Rectal smooth muscle tissue (tissue), 1 donor: ENCODE results near the gene SHISA4.
"Not testable (repeated sequence)": the region's sequence is repeated elsewhere in the genome, so short reads cannot be mapped to it uniquely, and the experiment has no call there.

Experiments
- H3K27ac ChIP-seq: one replicate; pipeline ENCODE4 v1.7.0; 2013; ENCODE audit warnings: low read depth, low read length, inconsistent platforms
- H3K27me3 ChIP-seq: one replicate; pipeline ENCODE4 v1.7.0; 2013; ENCODE audit warnings: low read length; ENCODE audit not compliant: control insufficient read depth, insufficient read depth
- H3K36me3 ChIP-seq: one replicate; pipeline ENCODE4 v1.7.0; 2013; ENCODE audit warnings: low read length; ENCODE audit not compliant: control insufficient read depth, insufficient read depth
- H3K4me1 ChIP-seq: one replicate; pipeline ENCODE4 v1.7.0; 2013; ENCODE audit warnings: low read length; ENCODE audit not compliant: control insufficient read depth, insufficient read depth
- H3K4me3 ChIP-seq: one replicate; pipeline ENCODE4 v1.7.0; 2013; ENCODE audit warnings: low read length
- H3K9ac ChIP-seq: one replicate; pipeline ENCODE4 v1.7.0; 2013; ENCODE audit warnings: low read length

Gene SHISA4

DNA sequence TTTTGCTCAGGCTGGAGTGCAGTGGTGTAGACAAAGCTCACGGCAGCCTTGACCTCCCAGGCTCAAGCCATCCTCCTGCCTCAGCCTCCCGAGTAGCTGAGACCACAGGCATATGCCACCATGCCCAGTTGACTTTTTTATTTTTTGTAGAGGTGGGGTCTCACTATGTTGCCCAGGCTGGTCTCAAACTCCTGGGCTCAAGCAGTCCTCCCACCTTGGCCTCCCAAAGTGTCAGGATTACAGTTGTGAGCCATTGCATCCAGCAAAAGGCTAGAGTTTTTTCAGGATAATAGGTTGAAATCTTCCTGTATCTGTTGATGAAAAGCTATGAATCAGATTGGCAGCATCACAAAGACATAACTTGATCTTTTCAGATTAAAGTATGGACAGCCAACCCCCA lies 32.0 kb upstream of the SHISA4 start:
- not testable (repeated sequence) for H3K27ac ChIP-seq, H3K4me3 ChIP-seq, H3K4me1 ChIP-seq, H3K27me3 ChIP-seq, H3K9ac ChIP-seq
- H3K36me3 ChIP-seq: peaks cover 17% of the 10 kb centered on the region

DNA sequence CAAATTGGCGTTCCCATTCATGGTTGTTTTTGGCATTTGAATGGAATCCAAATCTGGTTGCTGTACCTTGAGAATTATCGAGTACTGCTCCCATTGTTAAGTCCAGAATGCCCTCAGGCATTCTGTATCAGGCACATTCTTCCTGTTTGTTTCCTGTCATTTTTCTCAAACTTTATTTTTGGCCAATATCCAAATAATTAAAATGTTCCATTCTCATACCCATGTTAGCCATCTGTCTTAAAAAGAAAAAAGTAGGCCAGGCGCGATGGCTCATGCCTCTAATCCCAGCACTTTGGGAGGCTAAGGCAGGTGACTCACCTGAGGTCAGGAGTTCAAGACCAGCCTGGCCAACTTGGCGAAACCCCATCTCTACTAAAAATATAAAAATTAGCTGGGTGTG lies 29.3 kb upstream of the SHISA4 start:
- Histone ChIP-seq H3K27me3 (no peaks in the 10 kb centered on the region), H3K4me1 (no peaks in the 10 kb centered on the region), H3K4me3 (no peak overlapping the region), H3K36me3 (peaks cover 14% of the 10 kb centered on the region), H3K9ac (no peak overlapping the region), H3K27ac (no peak overlapping the region)

- Histone ChIP-seq H3K4me3 (no peak overlapping the region), H3K27me3 (no peaks in the 10 kb centered on the region), H3K36me3 (peaks cover 11% of the 10 kb centered on the region), H3K9ac (no peak overlapping the region), H3K27ac (no peak overlapping the region), H3K4me1 (no peaks in the 10 kb centered on the region)
Observed at GRCh38 chr1:201861448-201861847, 27.2 kb upstream of the SHISA4 start.

- no peaks in the 10 kb centered on the region for H3K27me3 ChIP-seq
- H3K9ac ChIP-seq: no peak overlapping the region
- H3K4me1 ChIP-seq: no peaks in the 10 kb centered on the region
- peaks cover 38% of the 10 kb centered on the region for H3K36me3 ChIP-seq
- H3K4me3 ChIP-seq: no peak overlapping the region
- no peak overlapping the region for H3K27ac ChIP-seq
Observed at GRCh38 chr1:201870397-201870796, 18.3 kb upstream of the SHISA4 start.

DNA sequence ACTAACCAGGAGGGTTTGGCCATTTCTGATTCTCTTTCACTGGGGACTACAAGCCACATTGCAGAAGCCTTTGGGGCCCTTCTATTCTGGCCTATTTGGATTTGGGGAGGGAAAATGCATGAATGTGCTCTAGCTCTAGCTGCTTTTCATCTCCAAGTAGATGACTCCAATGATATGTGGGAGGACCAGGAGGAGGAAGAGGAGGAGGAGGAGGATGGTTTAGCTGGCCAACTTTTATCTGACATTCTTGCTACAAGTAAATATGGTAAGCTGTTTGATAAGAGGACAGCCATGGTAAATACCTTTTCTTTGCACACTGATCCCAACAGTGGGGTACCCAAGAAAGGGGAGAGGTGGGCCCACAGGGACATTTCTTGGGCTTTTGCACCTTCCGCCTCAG lies 14.0 kb upstream of the SHISA4 start:
- H3K27ac ChIP-seq: no peak overlapping the region
- H3K4me3 ChIP-seq: no peak overlapping the region
- H3K9ac ChIP-seq: no peak overlapping the region
- H3K4me1 ChIP-seq: peaks cover 4% of the 10 kb centered on the region
- H3K36me3 ChIP-seq: peaks cover 25% of the 10 kb centered on the region
- no peaks in the 10 kb centered on the region for H3K27me3 ChIP-seq

DNA sequence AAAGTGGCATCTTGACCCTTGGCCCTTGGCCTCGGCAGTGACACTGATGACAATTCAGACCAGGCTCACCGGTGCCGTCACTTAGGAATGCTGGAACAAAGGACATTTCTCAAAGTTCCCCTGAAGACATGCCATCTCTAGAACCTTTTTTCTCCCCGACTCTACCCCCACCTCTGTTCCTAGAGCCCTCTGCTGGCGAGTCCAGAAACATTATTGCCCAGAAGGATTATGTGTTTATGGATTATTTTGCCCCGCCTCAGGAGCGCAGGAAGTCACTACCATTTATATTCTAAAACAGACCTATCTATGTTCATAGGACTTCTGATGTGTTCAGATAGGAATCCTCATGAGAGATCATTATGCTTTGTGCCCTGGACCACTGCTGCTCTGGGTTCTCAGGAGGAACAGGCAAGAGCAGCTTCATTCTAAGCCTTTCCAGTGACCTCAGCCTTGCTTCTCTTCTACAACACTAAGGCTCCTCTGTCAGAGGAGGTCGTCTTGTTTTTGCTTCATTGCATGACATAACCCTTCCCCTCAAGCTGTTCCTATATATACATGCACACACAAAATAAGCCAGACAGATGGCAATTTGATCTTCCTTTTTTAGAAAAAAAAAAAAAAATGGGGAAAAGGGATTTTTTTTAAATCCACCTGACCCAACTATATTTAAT lies 12.4 kb upstream of the SHISA4 start:
- Histone ChIP-seq H3K4me1 (peaks cover 4% of the 10 kb centered on the region), H3K27ac (no peak overlapping the region), H3K36me3 (peaks cover 16% of the 10 kb centered on the region), H3K27me3 (no peaks in the 10 kb centered on the region), H3K9ac (no peak overlapping the region), H3K4me3 (no peak overlapping the region)

GRCh38 chr1:201877877-201878401 lies 10.8 kb upstream of the SHISA4 start:
- Histone ChIP-seq H3K27me3 (no peaks in the 10 kb centered on the region), H3K9ac (no peak overlapping the region), H3K36me3 (peaks cover 5% of the 10 kb centered on the region), H3K4me3 (no peak overlapping the region), H3K4me1 (peaks cover 4% of the 10 kb centered on the region), H3K27ac (no peak overlapping the region)

DNA sequence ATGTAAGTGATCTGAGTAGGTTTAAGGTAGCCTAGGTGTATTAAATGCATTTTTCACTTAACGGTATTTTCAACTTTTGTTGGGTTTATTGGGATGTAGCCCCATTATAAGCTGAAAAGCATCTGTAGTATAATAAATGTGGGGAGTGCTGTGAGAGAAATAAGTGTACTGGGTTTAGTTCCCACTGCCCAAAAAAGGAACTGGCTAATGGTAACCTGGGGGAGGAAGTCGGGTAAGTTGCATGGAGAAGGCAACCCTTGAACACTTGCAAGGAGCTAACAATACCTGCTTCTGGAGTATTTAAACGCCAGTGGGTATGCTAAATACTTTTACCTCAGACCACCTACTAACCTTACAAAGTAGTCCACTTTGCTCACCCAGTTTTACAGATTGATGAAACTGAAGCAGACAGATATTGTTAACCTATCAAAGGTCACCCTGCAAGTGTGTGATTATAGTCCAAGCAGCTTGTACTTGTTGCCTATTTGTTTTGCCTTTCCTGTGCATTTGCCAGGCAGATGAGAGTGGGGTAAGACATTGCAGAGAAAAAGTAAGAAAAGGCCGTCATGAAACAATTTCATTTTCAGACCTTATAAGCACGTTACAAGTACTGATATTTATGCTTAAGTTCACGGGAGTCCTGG lies 7.6 kb upstream of the SHISA4 start:
- Histone ChIP-seq H3K9ac (no peak overlapping the region), H3K4me1 (peaks cover 8% of the 10 kb centered on the region), H3K36me3 (no peaks in the 10 kb centered on the region), H3K4me3 (no peak overlapping the region), H3K27me3 (no peaks in the 10 kb centered on the region), H3K27ac (no peak overlapping the region)

DNA sequence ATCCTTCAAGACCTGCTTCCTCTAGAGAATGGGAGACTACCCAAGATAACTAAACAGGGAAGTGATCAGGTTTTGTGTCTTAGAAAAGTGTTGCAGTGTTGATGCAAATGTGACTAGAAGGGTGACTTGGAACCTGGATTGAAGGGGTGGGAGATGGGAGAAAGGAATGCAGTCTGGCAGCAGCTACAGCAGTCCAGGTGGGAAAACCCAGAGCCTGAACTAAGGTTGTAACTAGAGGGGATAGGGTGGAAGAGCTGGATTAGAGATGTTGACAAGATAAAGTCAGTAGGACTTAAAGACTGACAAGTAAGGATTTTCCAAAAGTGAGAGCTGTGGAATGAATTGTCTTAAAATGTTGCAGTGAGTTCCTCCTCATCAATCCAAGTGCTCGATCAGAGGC lies 7.1 kb upstream of the SHISA4 start:
- Histone ChIP-seq H3K4me3 (no peak overlapping the region), H3K9ac (no peak overlapping the region), H3K27ac (no peak overlapping the region), H3K4me1 (peaks cover 8% of the 10 kb centered on the region), H3K27me3 (no peaks in the 10 kb centered on the region), H3K36me3 (no peaks in the 10 kb centered on the region)

DNA sequence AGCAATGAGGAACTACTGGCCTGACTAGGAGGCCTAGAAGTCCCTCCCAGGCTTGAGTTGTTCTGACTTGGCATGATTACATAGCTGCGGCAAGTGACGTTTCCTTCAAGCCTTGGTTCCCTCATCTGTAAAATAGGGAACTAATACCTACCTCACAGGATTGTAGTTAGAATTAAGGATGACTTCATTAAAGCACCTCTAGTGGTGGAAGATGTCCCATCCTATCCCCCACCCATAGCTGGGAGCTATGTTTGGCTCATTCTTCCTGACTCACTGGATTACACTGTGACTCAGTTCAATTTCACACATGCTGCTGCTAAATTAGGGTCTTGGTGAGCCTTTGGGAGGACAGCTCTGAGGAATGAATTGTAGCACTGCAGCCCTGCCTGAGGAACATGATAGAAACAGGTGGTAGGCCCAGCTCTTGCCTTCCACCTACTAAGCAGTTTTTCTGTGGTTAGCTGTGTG lies 6.0 kb upstream of the SHISA4 start:
- no peaks in the 10 kb centered on the region for H3K27me3 ChIP-seq
- H3K36me3 ChIP-seq: no peaks in the 10 kb centered on the region
- no peak overlapping the region for H3K4me3 ChIP-seq
- no peak overlapping the region for H3K27ac ChIP-seq
- H3K9ac ChIP-seq: no peak overlapping the region
- H3K4me1 ChIP-seq: peaks cover 8% of the 10 kb centered on the region

GRCh38 chr1:201883266-201883665 lies 5.4 kb upstream of the SHISA4 start:
- Histone ChIP-seq H3K4me1 (peaks cover 4% of the 10 kb centered on the region), H3K27ac (no peak overlapping the region), H3K36me3 (no peaks in the 10 kb centered on the region), H3K27me3 (no peaks in the 10 kb centered on the region), H3K4me3 (no peak overlapping the region), H3K9ac (no peak overlapping the region)

GRCh38 chr1:201883786-201884185 lies 4.9 kb upstream of the SHISA4 start:
- H3K9ac ChIP-seq: no peak overlapping the region
- no peaks in the 10 kb centered on the region for H3K27me3 ChIP-seq
- no peak overlapping the region for H3K27ac ChIP-seq
- H3K4me1 ChIP-seq: peaks cover 4% of the 10 kb centered on the region
- no peaks in the 10 kb centered on the region for H3K36me3 ChIP-seq
- no peak overlapping the region for H3K4me3 ChIP-seq

GRCh38 chr1:201884425-201884824 lies 4.3 kb upstream of the SHISA4 start:
- no peak overlapping the region for H3K4me3 ChIP-seq
- peaks cover 4% of the 10 kb centered on the region for H3K4me1 ChIP-seq
- H3K36me3 ChIP-seq: no peaks in the 10 kb centered on the region
- no peak overlapping the region for H3K27ac ChIP-seq
- no peaks in the 10 kb centered on the region for H3K27me3 ChIP-seq
- no peak overlapping the region for H3K9ac ChIP-seq
